Measurements from ENCODE around the gene MYO1D. TPM values are rescaled to one million over a fixed set of nuclear protein-coding genes. Genes with fewer than 3 reads are reported as not detected.

MYO1D gene
- polyA plus RNA-seq, 1 donor = 66.8 TPM

- peaks cover 20% of the 10 kb centered on the region for H3K36me3 ChIP-seq (ENCODE audit: control insufficient read depth, insufficient read depth, low read length)
- no CpG with 5 or more reads among the region's 15 CpGs for WGBS (ENCODE audit: insufficient coverage, low lambda C conversion rate)
- H3K9me3 ChIP-seq (ENCODE audit: control insufficient read depth, low read depth, low read length) = no peaks in the 10 kb centered on the region
- H3K4me1 ChIP-seq (ENCODE audit: control insufficient read depth, insufficient read depth, low read length) = no peaks in the 10 kb centered on the region
- no peaks in the 10 kb centered on the region for H3K27me3 ChIP-seq (ENCODE audit: control insufficient read depth, insufficient read depth, low read length)
- no peak for DNase-seq
- no peak overlapping the region for H3K4me3 ChIP-seq (ENCODE audit: low read length)
- H3K27ac ChIP-seq (ENCODE audit: low read length) = no peak overlapping the region
Observed at GRCh38 chr17:32493571-32493970, 383.4 kb downstream of the MYO1D start.

GRCh38 chr17:32492648-32493289 lies 384.2 kb downstream of the MYO1D start:
- H3K36me3 ChIP-seq (ENCODE audit: control insufficient read depth, insufficient read depth, low read length) = peaks cover 20% of the 10 kb centered on the region
- H3K27ac ChIP-seq (ENCODE audit: low read length) = no peak overlapping the region
- H3K4me1 ChIP-seq (ENCODE audit: control insufficient read depth, insufficient read depth, low read length) = peaks cover 3% of the 10 kb centered on the region
- DNase-seq = no peak
- H3K4me3 ChIP-seq (ENCODE audit: low read length) = no peak overlapping the region
- WGBS (ENCODE audit: insufficient coverage, low lambda C conversion rate) = 80% methylated on average over 1 of the region's 7 CpGs
- no peaks in the 10 kb centered on the region for H3K27me3 ChIP-seq (ENCODE audit: control insufficient read depth, insufficient read depth, low read length)
- H3K9me3 ChIP-seq (ENCODE audit: control insufficient read depth, low read depth, low read length) = peaks cover 3% of the 10 kb centered on the region

DNA sequence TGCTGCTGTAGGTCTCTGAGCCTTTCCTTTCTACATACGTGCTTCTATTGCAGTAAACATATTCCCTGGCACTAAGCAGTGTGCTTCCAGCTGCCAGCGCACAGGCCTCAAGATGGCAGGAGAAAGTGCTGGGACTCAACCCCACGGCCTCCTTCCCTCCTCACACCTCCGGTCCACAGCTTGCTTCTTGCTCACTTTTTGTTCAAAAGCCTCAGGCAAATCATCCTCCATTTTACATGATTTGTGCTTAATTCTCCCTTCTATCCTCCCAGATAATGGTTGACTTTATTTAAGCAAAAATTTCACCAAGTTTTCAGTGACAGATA lies 384.7 kb downstream of the MYO1D start:
- no CpG with 5 or more reads among the region's 4 CpGs for WGBS (ENCODE audit: insufficient coverage, low lambda C conversion rate)
- DNase-seq = no peak
- Histone ChIP-seq H3K27ac (ENCODE audit: low read length) (no peak overlapping the region), H3K27me3 (ENCODE audit: control insufficient read depth, insufficient read depth, low read length) (no peaks in the 10 kb centered on the region), H3K36me3 (ENCODE audit: control insufficient read depth, insufficient read depth, low read length) (peaks cover 20% of the 10 kb centered on the region), H3K4me1 (ENCODE audit: control insufficient read depth, insufficient read depth, low read length) (peaks cover 6% of the 10 kb centered on the region), H3K9me3 (ENCODE audit: control insufficient read depth, low read depth, low read length) (peaks cover 4% of the 10 kb centered on the region), H3K4me3 (ENCODE audit: low read length) (no peak overlapping the region)

GRCh38 chr17:32491371-32492263 lies 385.3 kb downstream of the MYO1D start:
- no peak for DNase-seq
- Histone ChIP-seq H3K36me3 (ENCODE audit: control insufficient read depth, insufficient read depth, low read length) (peaks cover 20% of the 10 kb centered on the region), H3K27me3 (ENCODE audit: control insufficient read depth, insufficient read depth, low read length) (no peaks in the 10 kb centered on the region), H3K27ac (ENCODE audit: low read length) (no peak overlapping the region), H3K4me3 (ENCODE audit: low read length) (no peak overlapping the region), H3K9me3 (ENCODE audit: control insufficient read depth, low read depth, low read length) (peaks cover 4% of the 10 kb centered on the region), H3K4me1 (ENCODE audit: control insufficient read depth, insufficient read depth, low read length) (peaks cover 6% of the 10 kb centered on the region)
- no CpG with 5 or more reads among the region's 21 CpGs for WGBS (ENCODE audit: insufficient coverage, low lambda C conversion rate)

DNA sequence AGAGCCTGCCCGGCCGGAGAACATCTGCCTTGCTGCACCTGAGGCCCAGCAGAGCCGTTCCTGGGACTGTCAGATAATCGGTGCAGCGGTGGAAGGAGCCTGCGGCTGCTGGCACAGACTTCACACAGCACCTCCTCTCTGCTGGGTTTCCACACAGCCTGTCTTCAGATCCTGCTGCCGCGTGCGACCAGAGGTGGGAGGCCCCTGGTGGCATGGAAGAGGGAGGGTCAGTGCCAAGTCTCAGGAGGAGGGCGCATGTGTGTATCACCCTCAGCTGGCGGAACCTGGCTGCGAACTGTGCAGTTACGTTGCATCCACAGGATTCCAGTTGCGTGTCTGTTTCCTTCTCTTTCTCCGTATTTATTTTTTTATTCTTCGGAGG lies 386.8 kb downstream of the MYO1D start:
- 66% methylated on average over 4 of the region's 16 CpGs for WGBS (ENCODE audit: insufficient coverage, low lambda C conversion rate)
- DNase-seq = no peak

DNA sequence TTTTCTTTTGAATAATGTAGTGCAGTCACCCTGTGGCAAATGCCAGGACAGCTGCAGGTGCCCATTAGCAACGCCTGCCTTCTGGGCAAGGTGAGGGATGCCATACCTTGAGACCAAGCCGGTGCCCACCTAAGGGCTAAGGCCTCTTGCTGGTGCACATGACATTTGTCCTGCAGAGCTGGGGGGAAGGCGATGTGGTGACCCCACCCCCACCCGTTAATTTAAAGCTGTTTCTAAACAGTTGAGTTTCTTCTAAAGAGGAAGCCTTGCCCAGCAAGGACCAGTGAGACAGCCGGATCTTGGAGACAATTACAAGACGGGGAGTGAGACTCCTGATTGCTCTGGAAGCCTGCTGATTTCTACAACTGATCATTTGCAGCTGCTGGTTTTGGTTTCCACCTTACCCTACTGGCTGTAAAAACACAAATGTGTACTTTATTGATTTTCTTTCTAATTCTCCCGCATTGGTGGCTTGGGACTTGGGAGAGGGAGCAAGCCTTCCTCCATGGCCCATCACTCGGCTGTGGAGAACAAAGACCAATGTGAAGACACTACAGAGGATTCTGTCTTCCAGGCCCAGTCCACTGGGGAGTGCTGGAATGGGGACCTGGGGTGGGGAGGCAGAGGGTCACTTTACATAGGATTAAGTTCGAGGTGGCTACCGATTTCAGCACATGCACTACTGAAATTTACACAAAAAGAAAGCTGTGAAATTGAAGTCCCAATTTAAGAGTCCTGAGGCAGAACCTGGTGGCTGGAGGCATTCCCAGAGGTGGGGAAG lies 387.4 kb downstream of the MYO1D start:
- WGBS (ENCODE audit: insufficient coverage, low lambda C conversion rate) = no CpG with 5 or more reads among the region's 10 CpGs
- Histone ChIP-seq H3K4me3 (ENCODE audit: low read length) (no peak overlapping the region), H3K9me3 (ENCODE audit: control insufficient read depth, low read depth, low read length) (peaks cover 6% of the 10 kb centered on the region), H3K4me1 (ENCODE audit: control insufficient read depth, insufficient read depth, low read length) (peaks cover 10% of the 10 kb centered on the region), H3K27me3 (ENCODE audit: control insufficient read depth, insufficient read depth, low read length) (no peaks in the 10 kb centered on the region), H3K27ac (ENCODE audit: low read length) (no peak overlapping the region), H3K36me3 (ENCODE audit: control insufficient read depth, insufficient read depth, low read length) (peaks cover 17% of the 10 kb centered on the region)
- DNase-seq = no peak

More for the DNA sequence above, 386.8 kb downstream of the MYO1D start:
- Histone ChIP-seq H3K4me1 (ENCODE audit: control insufficient read depth, insufficient read depth, low read length) (peaks cover 10% of the 10 kb centered on the region), H3K36me3 (ENCODE audit: control insufficient read depth, insufficient read depth, low read length) (peaks cover 20% of the 10 kb centered on the region), H3K4me3 (ENCODE audit: low read length) (no peak overlapping the region), H3K27ac (ENCODE audit: low read length) (no peak overlapping the region), H3K27me3 (ENCODE audit: control insufficient read depth, insufficient read depth, low read length) (no peaks in the 10 kb centered on the region), H3K9me3 (ENCODE audit: control insufficient read depth, low read depth, low read length) (peaks cover 6% of the 10 kb centered on the region)

DNA sequence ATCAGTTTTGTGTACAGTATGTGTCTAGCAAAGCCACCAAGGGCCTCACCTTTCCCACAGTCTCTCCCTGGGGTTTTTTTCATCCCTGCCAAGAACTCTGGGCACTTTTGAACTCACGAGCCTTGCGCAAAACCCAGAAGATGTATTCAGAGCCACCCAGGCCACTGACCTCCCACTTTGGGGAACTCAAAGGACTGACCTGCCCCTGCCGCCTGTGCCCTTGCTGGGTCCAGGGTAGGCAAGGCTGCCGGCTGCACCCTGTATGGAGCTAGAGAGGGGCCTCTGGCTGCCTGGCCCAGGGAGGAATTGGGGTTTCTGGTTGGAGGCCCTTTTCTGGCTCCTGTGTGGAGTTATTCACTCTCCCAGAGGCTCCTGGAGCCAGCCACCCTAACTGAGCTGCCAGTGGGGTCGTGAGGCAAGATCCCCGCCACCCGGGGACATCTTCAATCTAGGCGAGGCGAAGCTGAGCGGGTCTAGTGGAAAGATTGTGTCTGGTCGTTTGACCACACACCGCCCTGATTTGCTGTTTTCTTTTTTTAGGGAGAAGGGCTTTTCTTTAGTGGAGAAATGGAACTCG lies 388.2 kb downstream of the MYO1D start:
- Histone ChIP-seq H3K9me3 (ENCODE audit: control insufficient read depth, low read depth, low read length) (peaks cover 6% of the 10 kb centered on the region), H3K36me3 (ENCODE audit: control insufficient read depth, insufficient read depth, low read length) (peaks cover 10% of the 10 kb centered on the region), H3K27ac (ENCODE audit: low read length) (no peak overlapping the region), H3K4me1 (ENCODE audit: control insufficient read depth, insufficient read depth, low read length) (peaks cover 10% of the 10 kb centered on the region), H3K4me3 (ENCODE audit: low read length) (no peak overlapping the region), H3K27me3 (ENCODE audit: control insufficient read depth, insufficient read depth, low read length) (no peaks in the 10 kb centered on the region)
- no peak for DNase-seq
- WGBS (ENCODE audit: insufficient coverage, low lambda C conversion rate) = no CpG with 5 or more reads among the region's 13 CpGs

DNA sequence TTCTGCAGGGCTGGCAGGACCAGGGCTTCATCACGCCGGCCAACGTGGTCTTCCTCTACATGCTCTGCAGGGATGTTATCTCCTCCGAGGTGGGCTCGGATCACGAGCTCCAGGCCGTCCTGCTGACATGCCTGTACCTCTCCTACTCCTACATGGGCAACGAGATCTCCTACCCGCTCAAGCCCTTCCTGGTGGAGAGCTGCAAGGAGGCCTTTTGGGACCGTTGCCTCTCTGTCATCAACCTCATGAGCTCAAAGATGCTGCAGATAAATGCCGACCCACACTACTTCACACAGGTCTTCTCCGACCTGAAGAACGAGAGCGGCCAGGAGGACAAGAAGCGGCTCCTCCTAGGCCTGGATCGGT lies 388.8 kb downstream of the MYO1D start:
- 100% methylated on average over 1 of the region's 16 CpGs for WGBS (ENCODE audit: insufficient coverage, low lambda C conversion rate)
- H3K9me3 ChIP-seq (ENCODE audit: control insufficient read depth, low read depth, low read length) = peaks cover 6% of the 10 kb centered on the region
- no peak for DNase-seq
- peak overlapping the region; percentile 31 for H3K4me3 ChIP-seq (ENCODE audit: low read length)
- H3K4me1 ChIP-seq (ENCODE audit: control insufficient read depth, insufficient read depth, low read length) = peaks cover 10% of the 10 kb centered on the region
- no peak overlapping the region for H3K27ac ChIP-seq (ENCODE audit: low read length)
- H3K27me3 ChIP-seq (ENCODE audit: control insufficient read depth, insufficient read depth, low read length) = no peaks in the 10 kb centered on the region
- H3K36me3 ChIP-seq (ENCODE audit: control insufficient read depth, insufficient read depth, low read length) = peaks cover 7% of the 10 kb centered on the region

- peaks cover 6% of the 10 kb centered on the region for H3K9me3 ChIP-seq (ENCODE audit: control insufficient read depth, low read depth, low read length)
- no CpG with 5 or more reads among the region's 59 CpGs for WGBS (ENCODE audit: insufficient coverage, low lambda C conversion rate)
- no peak overlapping the region for H3K27ac ChIP-seq (ENCODE audit: low read length)
- H3K27me3 ChIP-seq (ENCODE audit: control insufficient read depth, insufficient read depth, low read length) = no peaks in the 10 kb centered on the region
- DNase-seq = peak in 1 of 2 donors; percentile 46
- H3K36me3 ChIP-seq (ENCODE audit: control insufficient read depth, insufficient read depth, low read length) = peaks cover 5% of the 10 kb centered on the region
- H3K4me1 ChIP-seq (ENCODE audit: control insufficient read depth, insufficient read depth, low read length) = peaks cover 10% of the 10 kb centered on the region
- H3K4me3 ChIP-seq (ENCODE audit: low read length) = peak overlapping the region; percentile 31
Observed at GRCh38 chr17:32487473-32488176, 389.3 kb downstream of the MYO1D start.

Data from large intestine (tissue), 3 donors.